Esophagus muscularis mucosa (tissue), 4 donors: Measurements from ENCODE around the gene COLEC12. TPM values are rescaled to one million over a fixed set of nuclear protein-coding genes. Genes with fewer than 3 reads are reported as not detected.

Source experiments
- DNase-seq: peaks from one replicate; pipeline ENCODE4 v3.0.0-alpha.2; 2017; ENCODE audit errors: extremely low spot score
- H3K27ac ChIP-seq, 4 donors: fragments of 200-600 bp; sonication (generic); replicated peaks in 1 of 4; 1 replicate in 3 of 4; 2 replicates in 1 of 4; pipeline ENCODE4 v1.5.1; 2016 to 2019; ENCODE audit warnings: mild to moderate bottlenecking in 1 of 4
- H3K27me3 ChIP-seq, 4 donors: fragments of 200-600 bp; sonication (generic); one replicate each; pipeline versions ENCODE4 v1.5.1 to v1.6.0; 2016 to 2019
- H3K36me3 ChIP-seq, 4 donors: fragments of 200-600 bp; sonication (generic); one replicate each; pipeline ENCODE4 v1.5.1; 2016 to 2019
- H3K4me1 ChIP-seq, 4 donors: fragments of 200-600 bp; sonication (generic); one replicate each; pipeline ENCODE4 v1.5.1; 2016 to 2019
- H3K4me3 ChIP-seq, 4 donors: fragments of 200-600 bp; sonication (generic); 1 replicate in 2 of 4; 2 replicates in 2 of 4; pipeline ENCODE4 v1.5.1; 2016 to 2019; ENCODE audit warnings: mild to moderate bottlenecking in 4 of 4, moderate library complexity in 1 of 4
- H3K9me3 ChIP-seq, 4 donors: fragments of 200-600 bp; sonication (generic); 1 replicate in 3 of 4; 2 replicates in 1 of 4; pipeline ENCODE4 v1.5.1; 2016 to 2019
- EP300 ChIP-seq: sonication (generic); formaldehyde crosslinking; IDR thresholded peaks from one replicate; pipeline ENCODE4 v1.6.1; 2017; ENCODE audit warnings: antibody characterized with exemption
- POLR2A ChIP-seq: fragments of 450-650 bp; IDR thresholded peaks from one replicate; pipeline ENCODE4 v1.6.1; 2017; ENCODE audit warnings: antibody characterized with exemption, moderate library complexity, mild to moderate bottlenecking, low read depth
- POLR2AphosphoS5 ChIP-seq, 2 donors: sonication (generic); formaldehyde crosslinking; IDR thresholded peaks; one replicate each; pipeline ENCODE4 v1.6.1; 2017; ENCODE audit warnings: antibody characterized with exemption in 2 of 2
- WGBS: methylation state at CpG from one replicate; pipeline ENCODE4 v1.1.5; 2018; 5-methylcytosine and 5-hydroxymethylcytosine counted together
- intact Hi-C: fragments of 100-400 bp; cut with DNase I; formaldehyde crosslinking; loops from one replicate; pipeline ENCODE4 v1.15.1; 2023
- total RNA-seq, 4 donors: library from RNA; depleted of rRNA; stranded (reverse); fragments of >200 nt; gene quantifications; one replicate each; pipeline versions ENCODE4 v1.1.0 to v1.2.1, GENCODE V29; 2016
- TF ChIP-seq, protein P1 (sequence below), 3 experiments: fragments of 200-600 bp in 2 of 3; fragments of 450-650 bp in 1 of 3; sonication (generic) in 2 of 3; IDR thresholded peaks; one replicate each; pipeline ENCODE4 v1.5.1; 2017 to 2019; ENCODE audit warnings: antibody characterized with exemption in 3 of 3, mild to moderate bottlenecking in 2 of 3, moderate library complexity in 1 of 3

The COLEC12 gene
- total RNA-seq, 4 donors from 2014 or later, result 17.9 to 36.4 (median 23.5) TPM

DNA sequence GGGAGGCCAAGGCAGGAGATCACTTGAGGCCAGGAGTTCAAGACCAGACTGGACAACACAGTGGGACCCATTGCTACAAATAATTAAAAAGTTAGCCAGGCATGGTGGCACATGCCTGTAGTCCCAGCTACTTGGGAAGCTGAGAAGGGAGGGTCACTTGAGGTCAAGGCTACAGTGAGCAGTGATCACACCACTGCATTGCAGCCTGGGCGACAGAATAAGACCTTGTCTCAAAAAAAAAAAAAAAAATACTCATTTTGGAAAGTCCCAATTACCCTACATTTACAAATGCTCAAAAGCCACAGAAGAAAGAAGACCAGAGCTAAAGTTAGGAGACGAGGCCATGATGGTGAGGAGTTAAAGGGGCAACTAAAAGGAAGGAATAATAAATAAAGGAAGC is 61.9 kb downstream of the COLEC12 start:
- Histone ChIP-seq H3K4me1 (peaks cover 0 to 18% (median 15%) of the 10 kb centered on the region in 4 donors), H3K4me3 (no peak overlapping the region), H3K36me3 (no peaks in the 10 kb centered on the region), H3K9me3 (no peaks in the 10 kb centered on the region), H3K27me3 (no peaks in the 10 kb centered on the region), H3K27ac (no peak overlapping the region)
- DNase-seq, result no peak
- intact Hi-C loops, result no loop called here
- 67% methylated on average over 2 of the region's 2 CpGs for WGBS
- no peak for TF ChIP-seq POLR2AphosphoS5 (IDR thresholded peaks at IDR 0.05)
- TF ChIP-seq POLR2A, result no peak
- TF ChIP-seq, protein P1, sequence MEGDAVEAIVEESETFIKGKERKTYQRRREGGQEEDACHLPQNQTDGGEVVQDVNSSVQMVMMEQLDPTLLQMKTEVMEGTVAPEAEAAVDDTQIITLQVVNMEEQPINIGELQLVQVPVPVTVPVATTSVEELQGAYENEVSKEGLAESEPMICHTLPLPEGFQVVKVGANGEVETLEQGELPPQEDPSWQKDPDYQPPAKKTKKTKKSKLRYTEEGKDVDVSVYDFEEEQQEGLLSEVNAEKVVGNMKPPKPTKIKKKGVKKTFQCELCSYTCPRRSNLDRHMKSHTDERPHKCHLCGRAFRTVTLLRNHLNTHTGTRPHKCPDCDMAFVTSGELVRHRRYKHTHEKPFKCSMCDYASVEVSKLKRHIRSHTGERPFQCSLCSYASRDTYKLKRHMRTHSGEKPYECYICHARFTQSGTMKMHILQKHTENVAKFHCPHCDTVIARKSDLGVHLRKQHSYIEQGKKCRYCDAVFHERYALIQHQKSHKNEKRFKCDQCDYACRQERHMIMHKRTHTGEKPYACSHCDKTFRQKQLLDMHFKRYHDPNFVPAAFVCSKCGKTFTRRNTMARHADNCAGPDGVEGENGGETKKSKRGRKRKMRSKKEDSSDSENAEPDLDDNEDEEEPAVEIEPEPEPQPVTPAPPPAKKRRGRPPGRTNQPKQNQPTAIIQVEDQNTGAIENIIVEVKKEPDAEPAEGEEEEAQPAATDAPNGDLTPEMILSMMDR (IDR thresholded peaks at IDR 0.05), result no peak
- TF ChIP-seq EP300, result no peak

- no peak overlapping the region for H3K27ac ChIP-seq
- no peak overlapping the region for H3K4me3 ChIP-seq
- 88% methylated on average over 4 of the region's 4 CpGs for WGBS
- intact Hi-C loops, result no loop called here
- H3K9me3 ChIP-seq, result no peaks in the 10 kb centered on the region
- H3K27me3 ChIP-seq, result no peaks in the 10 kb centered on the region
- H3K4me1 ChIP-seq, result peaks cover 4 to 26% (median 24%) of the 10 kb centered on the region in 4 donors
- no peaks in the 10 kb centered on the region for H3K36me3 ChIP-seq
- TF ChIP-seq EP300 (no peak), POLR2A (no peak), POLR2AphosphoS5 (IDR thresholded peaks at IDR 0.05) (no peak)
- TF ChIP-seq, protein P1 (IDR thresholded peaks at IDR 0.05), result no peak
- DNase-seq, result peak; percentile 24
Measured at GRCh38 chr18:435940-436339, 64.6 kb downstream of the COLEC12 start.

GRCh38 chr18:434410-434809 is 66.1 kb downstream of the COLEC12 start:
- H3K9me3 ChIP-seq, result no peaks in the 10 kb centered on the region
- DNase-seq, result no peak
- TF ChIP-seq, protein P1 (IDR thresholded peaks at IDR 0.05), result no peak
- TF ChIP-seq POLR2AphosphoS5 (IDR thresholded peaks at IDR 0.05), result peak in 1 of 2 donors; percentile 22
- 0% methylated on average over 1 of the region's 1 CpG for WGBS
- no peaks in the 10 kb centered on the region for H3K27me3 ChIP-seq
- H3K4me1 ChIP-seq, result peaks cover 4 to 28% (median 27%) of the 10 kb centered on the region in 4 donors
- H3K27ac ChIP-seq, result peak overlapping the region in 2 of 4 donors; percentile 8 to 57
- no peak overlapping the region for H3K4me3 ChIP-seq
- intact Hi-C loops, result no loop called here
- H3K36me3 ChIP-seq, result no peaks in the 10 kb centered on the region

GRCh38 chr18:433960-434359 is 66.5 kb downstream of the COLEC12 start:
- H3K9me3 ChIP-seq, result no peaks in the 10 kb centered on the region
- intact Hi-C loops, result no loop called here
- H3K27me3 ChIP-seq, result no peaks in the 10 kb centered on the region
- DNase-seq, result no peak
- no peaks in the 10 kb centered on the region for H3K36me3 ChIP-seq
- 64% methylated on average over 2 of the region's 2 CpGs for WGBS
- peak overlapping the region in 2 of 4 donors; percentile 57 to 58 for H3K27ac ChIP-seq
- no peak overlapping the region for H3K4me3 ChIP-seq
- peaks cover 4 to 33% (median 27%) of the 10 kb centered on the region in 4 donors for H3K4me1 ChIP-seq
- TF ChIP-seq, protein P1 (IDR thresholded peaks at IDR 0.05), result no peak
- TF ChIP-seq EP300 (no peak), POLR2A (no peak), POLR2AphosphoS5 (IDR thresholded peaks at IDR 0.05) (no peak)

GRCh38 chr18:433298-433697 is 67.2 kb downstream of the COLEC12 start:
- H3K27me3 ChIP-seq, result no peaks in the 10 kb centered on the region
- intact Hi-C loops, result no loop called here
- peak; percentile 84 for DNase-seq
- H3K27ac ChIP-seq, result peak overlapping the region in 3 of 4 donors; percentile 20 to 58 (median 57)
- no peaks in the 10 kb centered on the region for H3K36me3 ChIP-seq
- H3K9me3 ChIP-seq, result no peaks in the 10 kb centered on the region
- H3K4me3 ChIP-seq, result no peak overlapping the region
- no peak for TF ChIP-seq EP300
- WGBS, result 58% methylated on average over 3 of the region's 3 CpGs
- H3K4me1 ChIP-seq, result peaks cover 4 to 35% (median 27%) of the 10 kb centered on the region in 4 donors
